ENCODE data around the gene FN1. TPM values are rescaled to one million over a fixed set of nuclear protein-coding genes. Genes with fewer than 3 reads are reported as not detected.

The FN1 gene
- total and polyA plus RNA-seq, 2 donors (not counting 1 experiment from before 2014, with no cell fraction given), result 0.05 TPM; not detected in 1

GRCh38 chr2:215366440-215367032 is 69.3 kb downstream of the FN1 start:
- Histone ChIP-seq H3K4me1 (ENCODE audit: control insufficient read depth in 2 of 2, insufficient read depth in 2 of 2, low read length in 2 of 2) (no peaks in the 10 kb centered on the region), H2AFZ (ENCODE audit: insufficient read depth, low read depth, low read length, poor library complexity, severe bottlenecking) (no peak overlapping the region), H3K9me3 (ENCODE audit: control extremely low read depth in 1 of 3, control insufficient read depth in 2 of 3, insufficient read depth in 1 of 3, low read length in 2 of 3) (no peaks in the 10 kb centered on the region), H3K4me3 (ENCODE audit: control extremely low read depth in 1 of 5, extremely low read depth in 1 of 5, insufficient read depth in 1 of 5, low read depth in 2 of 5, low read length in 4 of 5) (no peak overlapping the region), H3K4me2 (replicated peaks; ENCODE audit: low read depth, low read length, poor library complexity, severe bottlenecking) (no peak overlapping the region), H4K20me1 (ENCODE audit: control insufficient read depth, insufficient read depth, low read length, poor library complexity, severe bottlenecking) (no peaks in the 10 kb centered on the region), H3K79me2 (ENCODE audit: control insufficient read depth, insufficient read depth, low read length) (no peaks in the 10 kb centered on the region), H3K27me3 (replicated peaks in 1 of 4; ENCODE audit: control extremely low read depth in 1 of 4, control insufficient read depth in 3 of 4, insufficient read depth in 4 of 4, low read length in 3 of 4) (no peaks in the 10 kb centered on the region), H3K36me3 (replicated peaks in 1 of 2; ENCODE audit: control extremely low read depth in 1 of 2, control insufficient read depth in 1 of 2, extremely low read depth in 1 of 2, insufficient read depth in 2 of 2, low read length in 1 of 2) (peaks cover 0 to 6% of the 10 kb centered on the region in 2 experiments), H3K27ac (ENCODE audit: low read length in 2 of 2) (no peak overlapping the region), H3K9ac (ENCODE audit: low read length) (no peak overlapping the region)
- no peak overlapping the region for H3K4me3 Mint-ChIP-seq
- peaks cover 2% of the 10 kb centered on the region for H3K4me1 Mint-ChIP-seq
- WGBS (ENCODE audit: insufficient coverage), result 100% methylated on average over 1 of the region's 4 CpGs
- CTCF ChIA-PET, result no interaction called here
- H3K27ac Mint-ChIP-seq, result no peak overlapping the region
- intact Hi-C loops (cut with micrococcal nuclease), result no loop called here
- H3K27me3 Mint-ChIP-seq, result no peaks in the 10 kb centered on the region
- POLR2A ChIA-PET, result no interaction called here
- ATAC-seq (ENCODE audit: low read depth) (no peak), DNase-seq (no peak)
- TF ChIP-seq, protein P1, sequence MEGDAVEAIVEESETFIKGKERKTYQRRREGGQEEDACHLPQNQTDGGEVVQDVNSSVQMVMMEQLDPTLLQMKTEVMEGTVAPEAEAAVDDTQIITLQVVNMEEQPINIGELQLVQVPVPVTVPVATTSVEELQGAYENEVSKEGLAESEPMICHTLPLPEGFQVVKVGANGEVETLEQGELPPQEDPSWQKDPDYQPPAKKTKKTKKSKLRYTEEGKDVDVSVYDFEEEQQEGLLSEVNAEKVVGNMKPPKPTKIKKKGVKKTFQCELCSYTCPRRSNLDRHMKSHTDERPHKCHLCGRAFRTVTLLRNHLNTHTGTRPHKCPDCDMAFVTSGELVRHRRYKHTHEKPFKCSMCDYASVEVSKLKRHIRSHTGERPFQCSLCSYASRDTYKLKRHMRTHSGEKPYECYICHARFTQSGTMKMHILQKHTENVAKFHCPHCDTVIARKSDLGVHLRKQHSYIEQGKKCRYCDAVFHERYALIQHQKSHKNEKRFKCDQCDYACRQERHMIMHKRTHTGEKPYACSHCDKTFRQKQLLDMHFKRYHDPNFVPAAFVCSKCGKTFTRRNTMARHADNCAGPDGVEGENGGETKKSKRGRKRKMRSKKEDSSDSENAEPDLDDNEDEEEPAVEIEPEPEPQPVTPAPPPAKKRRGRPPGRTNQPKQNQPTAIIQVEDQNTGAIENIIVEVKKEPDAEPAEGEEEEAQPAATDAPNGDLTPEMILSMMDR (IDR thresholded peaks at IDR 0.05), result no peak
- TF ChIP-seq EZH2 (IDR thresholded peaks at IDR 0.05; ENCODE audit: borderline replicate concordance, insufficient read depth, low read depth, low read length, poor library complexity, severe bottlenecking), result no peak
- H3K9me3 Mint-ChIP-seq (ENCODE audit: insufficient read depth), result no peaks in the 10 kb centered on the region

GRCh38 chr2:215365184-215365658 is 70.6 kb downstream of the FN1 start:
- H3K27ac ChIP-seq (ENCODE audit: low read length in 2 of 2), result no peak overlapping the region
- Mint-ChIP-seq H3K27ac (no peak overlapping the region), H3K9me3 (ENCODE audit: insufficient read depth) (no peaks in the 10 kb centered on the region), H3K27me3 (no peaks in the 10 kb centered on the region), H3K4me3 (no peak overlapping the region), H3K4me1 (peaks cover 2% of the 10 kb centered on the region)
- H2AFZ ChIP-seq (ENCODE audit: insufficient read depth, low read depth, low read length, poor library complexity, severe bottlenecking), result no peak overlapping the region
- H3K27me3 ChIP-seq (replicated peaks in 1 of 4; ENCODE audit: control extremely low read depth in 1 of 4, control insufficient read depth in 3 of 4, insufficient read depth in 4 of 4, low read length in 3 of 4), result no peaks in the 10 kb centered on the region
- DNase-seq (no peak), ATAC-seq (ENCODE audit: low read depth) (no peak)
- H3K36me3 ChIP-seq (replicated peaks in 1 of 2; ENCODE audit: control extremely low read depth in 1 of 2, control insufficient read depth in 1 of 2, extremely low read depth in 1 of 2, insufficient read depth in 2 of 2, low read length in 1 of 2), result peaks cover 0 to 6% of the 10 kb centered on the region in 2 experiments
- no peaks in the 10 kb centered on the region for H3K79me2 ChIP-seq (ENCODE audit: control insufficient read depth, insufficient read depth, low read length)
- no peaks in the 10 kb centered on the region for H3K4me1 ChIP-seq (ENCODE audit: control insufficient read depth in 2 of 2, insufficient read depth in 2 of 2, low read length in 2 of 2)
- H4K20me1 ChIP-seq (ENCODE audit: control insufficient read depth, insufficient read depth, low read length, poor library complexity, severe bottlenecking), result no peaks in the 10 kb centered on the region
- ChIA-PET CTCF (interaction anchor here (0.7 kb wide), 1 partner anchor 566 kb away, joined by 4 read pairs; no protein-coding TSS in a partner anchor), POLR2A (no interaction called here)
- H3K4me3 ChIP-seq (ENCODE audit: control extremely low read depth in 1 of 5, extremely low read depth in 1 of 5, insufficient read depth in 1 of 5, low read depth in 2 of 5, low read length in 4 of 5), result no peak overlapping the region
- H3K9me3 ChIP-seq (ENCODE audit: control extremely low read depth in 1 of 3, control insufficient read depth in 2 of 3, insufficient read depth in 1 of 3, low read length in 2 of 3), result no peaks in the 10 kb centered on the region
- TF ChIP-seq EZH2 (IDR thresholded peaks at IDR 0.05; ENCODE audit: borderline replicate concordance, insufficient read depth, low read depth, low read length, poor library complexity, severe bottlenecking), result no peak
- TF ChIP-seq, protein P1 (IDR thresholded peaks at IDR 0.05), result no peak
- no peak overlapping the region for H3K9ac ChIP-seq (ENCODE audit: low read length)
- H3K4me2 ChIP-seq (replicated peaks; ENCODE audit: low read depth, low read length, poor library complexity, severe bottlenecking), result no peak overlapping the region
- no CpG with 5 or more reads among the region's 4 CpGs for WGBS (ENCODE audit: insufficient coverage)
- intact Hi-C loops (cut with micrococcal nuclease), result no loop called here
